CD4-positive, alpha-beta T cell (primary cell): ENCODE measurements around the gene ASB8. TPM values are rescaled to one million over a fixed set of nuclear protein-coding genes. Genes with fewer than 3 reads are reported as not detected.
A peak's percentile ranks its signal among the peaks of the same experiment; 100 is the strongest.
"Not testable (repeated sequence)": the region's sequence is repeated elsewhere in the genome, so short reads cannot be mapped to it uniquely, and the experiment has no call there.

Experiments
- ATAC-seq: fragments of 200-7000 bp; cut with Tn5 transposase; one replicate; pipeline ENCODE4 v1.10.0; 2022; ENCODE audit warnings: mild to moderate bottlenecking; ENCODE audit not compliant: poor library complexity
- CTCF ChIA-PET: fragments of 350-600 bp; sonication (Branson Sonifier 250); formaldehyde crosslinking; loops from one replicate; lab custom pipeline; 2021; ENCODE audit warnings: antibody characterized with exemption, inconsistent platforms; lab: Charles Lee
- POLR2A ChIA-PET: fragments of 350-600 bp; sonication (Branson Sonifier 250); formaldehyde crosslinking; loops from one replicate; lab custom pipeline; 2021; ENCODE audit warnings: antibody characterized with exemption, inconsistent platforms; lab: Charles Lee
- DNase-seq, 14 experiments: peaks; one replicate each; pipeline ENCODE4 v3.0.0-alpha.2; 2013 to 2020; ENCODE audit warnings: mixed read lengths in 2 of 14
- H3K27ac ChIP-seq, 2 donors: one replicate each; pipeline versions ENCODE4 v1.5.1 to v1.7.0; 2013; ENCODE audit warnings: low read length in 2 of 2, low read depth in 1 of 2, mild to moderate bottlenecking in 1 of 2
- H3K27me3 ChIP-seq, 2 experiments: 1 replicate in 1 of 2; 2 replicates in 1 of 2; pipeline versions ENCODE4 v1.6.1 to v1.7.0; 2013; ENCODE audit warnings: low read length in 2 of 2, control low read depth in 1 of 2, mild to moderate bottlenecking in 1 of 2, moderate library complexity in 1 of 2; ENCODE audit not compliant: insufficient read depth in 2 of 2, control insufficient read depth in 1 of 2
- H3K36me3 ChIP-seq: one replicate; pipeline ENCODE4 v1.6.1; 2013; ENCODE audit warnings: low read length, control low read depth; ENCODE audit not compliant: insufficient read depth
- H3K4me1 ChIP-seq: one replicate; pipeline ENCODE4 v1.6.1; 2013; ENCODE audit warnings: low read length, control low read depth; ENCODE audit not compliant: insufficient read depth
- H3K4me3 ChIP-seq: one replicate; pipeline ENCODE4 v1.5.1; 2013; ENCODE audit warnings: mild to moderate bottlenecking, low read length, moderate library complexity
- H3K9me3 ChIP-seq, 2 experiments: 1 replicate in 1 of 2; 2 replicates in 1 of 2; pipeline versions ENCODE4 v1.6.1 to v1.7.0; 2013; ENCODE audit warnings: low read length in 2 of 2, mild to moderate bottlenecking in 2 of 2, control low read depth in 1 of 2, moderate library complexity in 1 of 2; ENCODE audit not compliant: control insufficient read depth in 1 of 2, insufficient read depth in 1 of 2
- H3K27ac Mint-ChIP-seq: one replicate; pipeline ENCODE4 v1.8.0; 2020; ENCODE audit warnings: mixed read lengths
- H3K27me3 Mint-ChIP-seq: one replicate; pipeline ENCODE4 v1.8.0; 2021; ENCODE audit warnings: mixed read lengths
- H3K36me3 Mint-ChIP-seq: one replicate; pipeline ENCODE4 v1.8.0; 2021; ENCODE audit warnings: low read depth, mixed read lengths
- H3K4me1 Mint-ChIP-seq: one replicate; pipeline ENCODE4 v1.8.0; 2021; ENCODE audit warnings: low read depth, mixed read lengths
- H3K4me3 Mint-ChIP-seq: one replicate; pipeline ENCODE4 v1.8.0; 2020; ENCODE audit warnings: mild to moderate bottlenecking, mixed read lengths
- H3K9me3 Mint-ChIP-seq: one replicate; pipeline ENCODE4 v1.8.0; 2020; ENCODE audit warnings: mixed read lengths
- intact Hi-C, 2 experiments: fragments of 100-400 bp; cut with DNase I in 1 of 2; cut with micrococcal nuclease in 1 of 2; formaldehyde crosslinking; loops; one replicate each; pipeline versions ENCODE4 v1.15.1 to v1.9.0; 2023 to 2025; cut with DNase I, micrococcal nuclease
- total RNA-seq, 174 experiments: library from RNA in 2 of 174; stranded (reverse) in 2 of 174; gene quantifications; one replicate each; pipeline ENCODE4 v1.2.3 and lab custom pipeline; 2021 to 2026
- TF ChIP-seq, protein P1 (sequence below): fragments of 200-600 bp; IDR thresholded peaks from one replicate; pipeline ENCODE4 v1.8.0; 2022; ENCODE audit warnings: antibody characterized with exemption, mild to moderate bottlenecking

The ASB8 gene
- total RNA-seq, 2 experiments from 2014 or later: 50.9 TPM

DNA sequence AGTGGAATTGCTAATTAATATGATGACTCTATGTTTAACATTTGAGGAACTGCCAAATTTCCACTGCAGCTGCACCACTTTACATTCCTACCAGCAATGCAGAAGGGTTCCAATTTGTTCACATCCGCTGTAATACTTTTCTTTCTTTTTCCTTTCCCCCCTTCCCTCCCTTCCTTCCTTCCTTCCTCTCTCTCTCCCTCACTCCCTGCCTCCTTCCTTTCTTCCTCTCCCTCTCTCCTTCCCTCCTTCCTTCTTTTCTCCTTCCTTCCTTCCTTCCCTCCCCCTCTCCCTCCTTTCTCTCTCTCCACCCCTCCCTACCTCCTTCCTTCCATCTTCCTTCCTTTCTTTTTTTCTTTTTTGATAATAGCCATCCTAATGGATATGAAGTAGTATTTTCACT lies 41.4 kb downstream of the ASB8 start:
- ChIA-PET POLR2A (no interaction called here), CTCF (no interaction called here)
- intact Hi-C loops: no loop called here
- Histone ChIP-seq H3K27ac (no peak overlapping the region), H3K36me3 (no peaks in the 10 kb centered on the region), H3K9me3 (no peaks in the 10 kb centered on the region), H3K4me1 (peaks cover 15% of the 10 kb centered on the region), H3K4me3 (no peak overlapping the region), H3K27me3 (no peaks in the 10 kb centered on the region)
- peaks cover 5% of the 10 kb centered on the region for H3K36me3 Mint-ChIP-seq
- TF ChIP-seq, protein P1, sequence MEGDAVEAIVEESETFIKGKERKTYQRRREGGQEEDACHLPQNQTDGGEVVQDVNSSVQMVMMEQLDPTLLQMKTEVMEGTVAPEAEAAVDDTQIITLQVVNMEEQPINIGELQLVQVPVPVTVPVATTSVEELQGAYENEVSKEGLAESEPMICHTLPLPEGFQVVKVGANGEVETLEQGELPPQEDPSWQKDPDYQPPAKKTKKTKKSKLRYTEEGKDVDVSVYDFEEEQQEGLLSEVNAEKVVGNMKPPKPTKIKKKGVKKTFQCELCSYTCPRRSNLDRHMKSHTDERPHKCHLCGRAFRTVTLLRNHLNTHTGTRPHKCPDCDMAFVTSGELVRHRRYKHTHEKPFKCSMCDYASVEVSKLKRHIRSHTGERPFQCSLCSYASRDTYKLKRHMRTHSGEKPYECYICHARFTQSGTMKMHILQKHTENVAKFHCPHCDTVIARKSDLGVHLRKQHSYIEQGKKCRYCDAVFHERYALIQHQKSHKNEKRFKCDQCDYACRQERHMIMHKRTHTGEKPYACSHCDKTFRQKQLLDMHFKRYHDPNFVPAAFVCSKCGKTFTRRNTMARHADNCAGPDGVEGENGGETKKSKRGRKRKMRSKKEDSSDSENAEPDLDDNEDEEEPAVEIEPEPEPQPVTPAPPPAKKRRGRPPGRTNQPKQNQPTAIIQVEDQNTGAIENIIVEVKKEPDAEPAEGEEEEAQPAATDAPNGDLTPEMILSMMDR: no peak
- H3K27ac Mint-ChIP-seq: no peak overlapping the region
- ATAC-seq (no peak), DNase-seq (no peak)
- H3K9me3 Mint-ChIP-seq: no peaks in the 10 kb centered on the region
- H3K4me1 Mint-ChIP-seq: peaks cover 25% of the 10 kb centered on the region
- no peak overlapping the region for H3K4me3 Mint-ChIP-seq
- H3K27me3 Mint-ChIP-seq: peaks cover 21% of the 10 kb centered on the region

DNA sequence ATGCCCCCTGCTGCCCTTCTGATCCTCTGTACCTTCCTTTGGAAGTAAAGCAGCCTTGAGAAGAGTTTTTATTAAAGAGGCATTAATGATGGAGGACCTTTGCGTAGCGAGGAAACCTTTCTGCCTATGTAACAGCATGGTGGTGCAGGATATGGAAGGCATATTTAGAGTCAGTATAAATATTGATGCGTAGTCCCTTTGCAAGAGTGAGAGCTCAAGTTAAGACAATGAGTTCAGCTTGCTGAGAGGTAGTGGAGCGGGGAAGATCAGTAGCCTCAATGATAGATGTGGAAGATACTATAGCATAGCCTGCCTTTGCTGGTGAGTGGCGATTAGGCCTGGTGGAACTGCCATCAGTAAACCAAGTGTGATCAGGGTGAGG lies 46.0 kb downstream of the ASB8 start:
- H3K9me3 ChIP-seq, ATAC-seq, CTCF ChIA-PET, H3K36me3 ChIP-seq, H3K4me3 ChIP-seq, H3K9me3 Mint-ChIP-seq, H3K4me3 Mint-ChIP-seq, POLR2A ChIA-PET, H3K27me3 ChIP-seq, DNase-seq, H3K27ac ChIP-seq, H3K27ac Mint-ChIP-seq, H3K36me3 Mint-ChIP-seq, intact Hi-C loops: not testable (repeated sequence)
- H3K4me1 ChIP-seq: peaks cover 16% of the 10 kb centered on the region
- H3K27me3 Mint-ChIP-seq: peaks cover 15% of the 10 kb centered on the region
- peaks cover 19% of the 10 kb centered on the region for H3K4me1 Mint-ChIP-seq

DNA sequence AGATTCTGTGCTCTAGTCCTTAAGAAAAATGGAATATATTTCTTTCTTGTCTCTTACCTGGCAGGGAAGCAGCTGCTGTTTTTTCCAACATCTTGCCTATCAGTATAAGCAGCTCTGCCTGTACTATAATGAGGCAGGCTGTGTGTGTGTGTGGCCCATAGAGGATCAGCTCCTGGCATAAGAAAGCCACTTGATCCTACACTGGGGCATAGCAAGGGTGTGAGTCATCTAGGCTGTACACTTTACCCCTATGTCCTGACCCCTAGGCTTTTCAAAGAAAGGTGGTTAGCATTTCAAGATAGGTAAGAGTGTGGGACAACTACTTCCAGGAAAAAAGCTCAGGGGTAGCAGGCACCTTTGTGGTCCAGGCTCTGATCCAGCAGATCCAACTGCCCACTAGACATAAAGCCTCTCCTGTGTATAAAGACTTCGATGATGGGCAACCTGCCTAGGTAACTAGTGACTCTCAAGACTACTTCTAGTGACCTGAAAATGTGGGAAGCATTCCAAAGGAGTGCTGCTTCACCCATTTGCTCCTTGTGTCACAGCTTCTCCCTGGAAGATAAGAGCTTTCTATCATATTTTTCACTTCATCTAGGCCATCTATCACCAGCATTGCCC lies 46.5 kb downstream of the ASB8 start:
- Mint-ChIP-seq H3K9me3 (no peaks in the 10 kb centered on the region), H3K27ac (no peak overlapping the region), H3K27me3 (peaks cover 15% of the 10 kb centered on the region), H3K36me3 (peaks cover 6% of the 10 kb centered on the region), H3K4me1 (peaks cover 23% of the 10 kb centered on the region), H3K4me3 (no peak overlapping the region)
- Histone ChIP-seq H3K36me3 (no peaks in the 10 kb centered on the region), H3K4me1 (peaks cover 17% of the 10 kb centered on the region), H3K27me3 (no peaks in the 10 kb centered on the region), H3K4me3 (no peak overlapping the region), H3K9me3 (no peaks in the 10 kb centered on the region), H3K27ac (no peak overlapping the region)
- DNase-seq (no peak), ATAC-seq (no peak)
- POLR2A ChIA-PET: no interaction called here
- intact Hi-C loops: no loop called here
- CTCF ChIA-PET: no interaction called here
- TF ChIP-seq, protein P1: no peak

DNA sequence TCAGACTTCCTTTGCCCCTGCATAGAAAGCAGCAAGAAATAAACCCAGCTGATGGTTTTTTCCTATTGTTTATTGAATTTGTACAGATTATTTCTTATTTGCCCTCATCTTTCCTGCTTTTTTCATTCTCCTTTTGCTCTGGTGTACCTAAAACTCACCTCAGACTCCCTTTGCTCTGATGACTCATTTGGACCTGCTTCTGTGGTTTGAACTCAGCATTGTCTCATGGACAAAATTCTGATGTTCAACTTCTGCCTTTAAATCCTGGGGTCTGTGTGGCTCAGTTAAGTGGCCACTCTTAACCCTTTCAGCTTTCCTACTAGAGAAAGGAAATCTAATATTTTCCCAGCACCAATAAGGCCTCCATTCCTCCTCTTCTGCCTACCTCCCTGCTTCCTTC lies 47.9 kb downstream of the ASB8 start:
- no peak for ATAC-seq
- peak overlapping the region; percentile 16 for H3K4me3 Mint-ChIP-seq

More for the DNA sequence above, 47.9 kb downstream of the ASB8 start:
- H3K9me3 Mint-ChIP-seq: no peaks in the 10 kb centered on the region
- peaks cover 32% of the 10 kb centered on the region for H3K4me1 Mint-ChIP-seq
- H3K27ac ChIP-seq: no peak overlapping the region
- H3K36me3 ChIP-seq: no peaks in the 10 kb centered on the region
- peaks cover 25% of the 10 kb centered on the region for H3K4me1 ChIP-seq
- H3K27ac Mint-ChIP-seq: peak overlapping the region; percentile 50
- TF ChIP-seq, protein P1: no peak
- POLR2A ChIA-PET: no interaction called here
- H3K9me3 ChIP-seq: no peaks in the 10 kb centered on the region
- H3K27me3 ChIP-seq: no peaks in the 10 kb centered on the region
- CTCF ChIA-PET: no interaction called here
- no peak overlapping the region for H3K4me3 ChIP-seq
- peaks cover 5% of the 10 kb centered on the region for H3K27me3 Mint-ChIP-seq
- peaks cover 13% of the 10 kb centered on the region for H3K36me3 Mint-ChIP-seq
- intact Hi-C loops: loop anchor here in 1 of 2 experiments (5.0 kb wide), 2 partner anchors 88 to 243 kb away; partner anchors contain the start of gene ZNF641
- DNase-seq: no peak
